Spleen (tissue), 7 donors: Measurements from ENCODE around the gene SCO1.

Experiments
- CTCF ChIP-seq, 11 experiments: fragments of 200-600 bp in 7 of 11; fragments of 450-650 bp in 4 of 11; sonication (generic) in 4 of 11; IDR thresholded peaks in 8 of 11; conservative IDR thresholded peaks in 3 of 11; 1 replicate in 7 of 11; 2 replicates in 4 of 11; pipeline versions ENCODE4 v1.4.0 to v1.8.0; 2016 to 2021; ENCODE audit warnings: antibody characterized with exemption in 11 of 11, inconsistent platforms in 4 of 11, mild to moderate bottlenecking in 1 of 11
- POLR2A ChIP-seq, 3 donors: fragments of 450-650 bp; IDR thresholded peaks; one replicate each; pipeline ENCODE4 v1.5.1; 2017; ENCODE audit warnings: antibody characterized with exemption in 3 of 3, mild to moderate bottlenecking in 1 of 3
- donor health status: DM: no; HTN: no; CAD: no; lungs with moderate emphysema.
- donor health status: DM: no; HTN: no; CAD: no.
- donor health status: DM: no; HTN: no; CAD: no.

DNA sequence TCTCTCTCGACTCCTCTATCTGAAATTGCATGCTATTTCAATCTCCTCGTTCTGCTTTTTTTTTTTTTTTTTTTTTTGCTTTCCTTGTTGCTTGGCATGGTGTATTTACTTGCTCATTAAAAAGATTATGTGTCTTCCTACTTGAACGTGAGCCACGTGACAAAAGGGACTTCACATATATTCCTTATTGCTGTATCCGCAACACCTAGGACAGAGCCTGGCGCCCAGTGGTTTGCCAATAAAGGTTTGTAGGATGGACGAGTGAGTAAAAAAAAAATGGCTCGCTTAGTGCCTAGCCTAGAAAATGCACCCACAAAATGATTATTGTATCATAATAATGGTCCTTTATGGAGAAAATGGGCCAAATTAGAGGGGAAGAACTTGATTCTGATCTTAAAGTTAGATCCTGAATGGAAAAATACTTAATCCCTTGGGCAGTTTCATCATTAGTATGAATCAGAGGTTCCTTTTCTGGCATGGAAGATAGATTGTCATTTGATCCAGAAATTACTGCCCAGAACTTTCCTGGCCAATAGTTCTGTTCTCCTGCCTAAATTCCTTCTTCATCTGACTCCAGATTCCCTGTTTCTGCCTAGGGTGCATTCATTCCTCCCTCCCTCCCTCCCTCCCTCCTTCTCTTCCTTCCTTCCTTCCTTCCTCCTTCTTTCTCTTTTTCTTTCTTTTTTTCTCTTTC is 46.1 kb upstream of the SCO1 start:
- TF ChIP-seq CTCF (IDR thresholded peaks at IDR 0.05 in 8 of 11, conservative IDR thresholded peaks at IDR 0.05 in 3 of 11) (no peak), POLR2A (IDR thresholded peaks at IDR 0.05) (no peak)
